ENCODE measurements around the gene GALNS. TPM values are rescaled to one million over a fixed set of nuclear protein-coding genes. Genes with fewer than 3 reads are reported as not detected.

The GALNS gene
- total and polyA plus RNA-seq, 2 donors (not counting 3 experiments of a cell fraction or from before 2014, with no cell fraction given) = 21.8 to 40.2 TPM

GRCh38 chr16:88862968-88863367, 6.2 kb upstream of the GALNS start:
- no peak for DNase-seq (ENCODE audit: low read depth, low spot score)
- H2AFZ ChIP-seq (ENCODE audit: low read depth, low read length) = no peak overlapping the region
- POLR2A ChIA-PET = no interaction called here

More at GRCh38 chr16:88862968-88863367, 6.2 kb upstream of the GALNS start:
- BruUV-seq (replicated peaks) = no TSS peak
- intact Hi-C loops (cut with micrococcal nuclease) (no loop called here), dilution Hi-C loops (cut with MboI; ENCODE audit: extremely low pct_ligation_motif_present, low sequenced_read_pairs) (no loop called here)
- Histone ChIP-seq H3K27ac (ENCODE audit: insufficient read depth, low read depth, low read length) (no peak overlapping the region), H4K20me1 (replicated peaks; ENCODE audit: control insufficient read depth, extremely low read depth, insufficient read depth, low read length) (no peaks in the 10 kb centered on the region), H3K4me1 (ENCODE audit: control insufficient read depth, extremely low read depth, insufficient read depth, low read length) (peaks cover 2% of the 10 kb centered on the region), H3K36me3 (ENCODE audit: control insufficient read depth in 2 of 2, extremely low read depth in 1 of 2, insufficient read depth in 2 of 2, low read length in 2 of 2) (peaks cover 0 to 24% of the 10 kb centered on the region in 2 experiments), H3K9ac (replicated peaks; ENCODE audit: extremely low read depth, insufficient read depth, low read length) (no peak overlapping the region), H3K4me3 (replicated peaks in 1 of 3; ENCODE audit: insufficient read depth in 1 of 3, low read depth in 1 of 3, low read length in 3 of 3) (no peak overlapping the region), H3K79me2 (ENCODE audit: control insufficient read depth, insufficient read depth, low read length) (no peaks in the 10 kb centered on the region), H3K9me1 (replicated peaks; ENCODE audit: control insufficient read depth, extremely low read depth, insufficient read depth, low read length) (no peaks in the 10 kb centered on the region), H3K27me3 (ENCODE audit: control insufficient read depth in 2 of 2, insufficient read depth in 2 of 2, low read length in 2 of 2) (no peaks in the 10 kb centered on the region), H3K4me2 (ENCODE audit: insufficient read depth, low read length) (no peak overlapping the region), H3K9me3 (replicated peaks; ENCODE audit: control insufficient read depth, insufficient read depth, low read length) (no peaks in the 10 kb centered on the region)
- no peak for FAIRE-seq
- CTCF ChIA-PET = no interaction called here
- TF ChIP-seq MAX (IDR thresholded peaks at IDR 0.05; ENCODE audit: insufficient read depth, insufficient read length) (no peak), EZH2 (IDR thresholded peaks at IDR 0.05; ENCODE audit: borderline replicate concordance, low read depth, low read length, severe bottlenecking) (no peak), POLR2AphosphoS5 (IDR thresholded peaks at IDR 0.05; ENCODE audit: insufficient read depth, low read depth, low read length) (no peak), POLR2A (IDR thresholded peaks at IDR 0.05; ENCODE audit: low read depth, low read length) (no peak), FOS (IDR thresholded peaks at IDR 0.05; ENCODE audit: borderline replicate concordance, insufficient read depth, low read length) (no peak), GATA2 (IDR thresholded peaks at IDR 0.05; ENCODE audit: insufficient read depth, insufficient read length, low read depth, low read length) (no peak), MYC (IDR thresholded peaks at IDR 0.05; ENCODE audit: low read depth, low read length) (no peak), JUN (IDR thresholded peaks at IDR 0.05; ENCODE audit: borderline replicate concordance, insufficient read depth, insufficient read length, low read depth) (no peak)
- TF ChIP-seq, protein P1, sequence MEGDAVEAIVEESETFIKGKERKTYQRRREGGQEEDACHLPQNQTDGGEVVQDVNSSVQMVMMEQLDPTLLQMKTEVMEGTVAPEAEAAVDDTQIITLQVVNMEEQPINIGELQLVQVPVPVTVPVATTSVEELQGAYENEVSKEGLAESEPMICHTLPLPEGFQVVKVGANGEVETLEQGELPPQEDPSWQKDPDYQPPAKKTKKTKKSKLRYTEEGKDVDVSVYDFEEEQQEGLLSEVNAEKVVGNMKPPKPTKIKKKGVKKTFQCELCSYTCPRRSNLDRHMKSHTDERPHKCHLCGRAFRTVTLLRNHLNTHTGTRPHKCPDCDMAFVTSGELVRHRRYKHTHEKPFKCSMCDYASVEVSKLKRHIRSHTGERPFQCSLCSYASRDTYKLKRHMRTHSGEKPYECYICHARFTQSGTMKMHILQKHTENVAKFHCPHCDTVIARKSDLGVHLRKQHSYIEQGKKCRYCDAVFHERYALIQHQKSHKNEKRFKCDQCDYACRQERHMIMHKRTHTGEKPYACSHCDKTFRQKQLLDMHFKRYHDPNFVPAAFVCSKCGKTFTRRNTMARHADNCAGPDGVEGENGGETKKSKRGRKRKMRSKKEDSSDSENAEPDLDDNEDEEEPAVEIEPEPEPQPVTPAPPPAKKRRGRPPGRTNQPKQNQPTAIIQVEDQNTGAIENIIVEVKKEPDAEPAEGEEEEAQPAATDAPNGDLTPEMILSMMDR (IDR thresholded peaks at IDR 0.05; ENCODE audit: extremely low read depth in 1 of 2, insufficient read depth in 1 of 2, low read depth in 1 of 2, low read length in 2 of 2) = no peak
